K562 (cell line): ENCODE results near the gene VPS16. TPM values are rescaled to one million over a fixed set of nuclear protein-coding genes. Genes with fewer than 3 reads are reported as not detected.

ENCODE experiments used
- CBFB ChIP-seq: sonication (generic); formaldehyde crosslinking; IDR thresholded peaks from 2 replicates; pipeline ENCODE4 v1.4.0; 2020; ENCODE audit warnings: mild to moderate bottlenecking, missing genetic modification reagents
- CHCHD3 ChIP-seq: fragments of 250-450 bp; sonication (Bioruptor Pico); IDR thresholded peaks from 2 replicates; pipeline ENCODE4 v2.1.2; 2022; ENCODE audit warnings: mild to moderate bottlenecking
- CSDE1 ChIP-seq, 2 experiments: fragments of 450-650 bp; IDR thresholded peaks; 2 replicates each; pipeline ENCODE4 v1.6.1; 2016; ENCODE audit warnings: mild to moderate bottlenecking in 1 of 2
- E2F5 ChIP-seq: sonication (generic); formaldehyde crosslinking; IDR thresholded peaks from 2 replicates; pipeline ENCODE4 v1.8.0; 2022; ENCODE audit warnings: mild to moderate bottlenecking, missing genetic modification reagents
- GATA2 ChIP-seq: sonication (generic); formaldehyde crosslinking; IDR thresholded peaks from 2 replicates; pipeline ENCODE4 v1.4.0; 2020; ENCODE audit warnings: mild to moderate bottlenecking, missing genetic modification reagents
- NR2C1 ChIP-seq, 2 experiments: fragments of 450-650 bp; IDR thresholded peaks; 2 replicates each; pipeline ENCODE4 v1.6.1; 2017; ENCODE audit warnings: mild to moderate bottlenecking in 2 of 2, antibody characterized with exemption in 1 of 2, inconsistent platforms in 1 of 2, missing compliant biosample characterization in 1 of 2, missing genetic modification characterization in 1 of 2
- SNAPC5 ChIP-seq: fragments of 250-450 bp; sonication (Bioruptor Pico); IDR thresholded peaks from 2 replicates; pipeline ENCODE4 v1.8.0; 2021; ENCODE audit warnings: moderate library complexity, mild to moderate bottlenecking, inconsistent platforms
- SUPT5H ChIP-seq: fragments of 450-650 bp; IDR thresholded peaks from 2 replicates; pipeline ENCODE4 v1.6.1; 2016
- XRCC5 ChIP-seq: fragments of 200-400 bp; formaldehyde crosslinking; IDR thresholded peaks from 2 replicates; pipeline ENCODE4 v1.6.1; 2017; ENCODE audit warnings: low read depth, mild to moderate bottlenecking, low read length
- polyA plus RNA-seq, 8 experiments: library from polyadenylated mRNA; depleted of rRNA in 4 of 8; stranded (reverse) in 5 of 8; unstranded in 3 of 8; fragments of >200 nt; fragmentation: Nextera tagmentation in 2 of 8; fragmentation: Illumina TruSeq in 1 of 8; extraction: Ambion mirVana in 2 of 8; extraction: Trizol in 1 of 8; gene quantifications; 2 replicates each; pipeline versions ENCODE4 v1.2.1 to v1.2.3, GENCODE V29; 2011 to 2014; ENCODE audit warnings: inconsistent platforms in 1 of 8, missing spikeins in 1 of 8
- total RNA-seq, 7 experiments: library from RNA; depleted of rRNA in 6 of 7; stranded (reverse); fragments of >200 nt in 6 of 7; fragmentation: Illumina TruSeq in 2 of 7; extraction: Trizol in 2 of 7; gene quantifications; 2 replicates each; pipeline versions ENCODE4 v1.2.1 to v1.2.3, GENCODE V29; 2011 to 2021; ENCODE audit warnings: low replicate concordance in 1 of 7
- TF ChIP-seq, protein P1 (sequence below): fragments of 250-450 bp; sonication (Bioruptor Pico); IDR thresholded peaks from 2 replicates; pipeline ENCODE4 v1.5.0; 2020; ENCODE audit warnings: mild to moderate bottlenecking, borderline replicate concordance
- TF ChIP-seq, protein P2 (sequence below): fragments of 450-650 bp; conservative IDR thresholded peaks from 2 replicates; pipeline ENCODE4 v1.6.1; 2016; ENCODE audit warnings: missing genetic modification characterization, low read depth, mild to moderate bottlenecking, control low read depth, missing compliant biosample characterization
- TF ChIP-seq, protein P3 (sequence below): sonication (generic); formaldehyde crosslinking; IDR thresholded peaks from 2 replicates; pipeline ENCODE4 v1.8.1; 2023; ENCODE audit warnings: mild to moderate bottlenecking, missing genetic modification reagents, moderate library complexity

Gene VPS16
- total and polyA plus RNA-seq, 9 of the 15 experiments (the other 6 are each of a cell fraction or from before 2014, with no cell fraction given) = 6.8 to 24.7 (median 14.0) TPM

DNA sequence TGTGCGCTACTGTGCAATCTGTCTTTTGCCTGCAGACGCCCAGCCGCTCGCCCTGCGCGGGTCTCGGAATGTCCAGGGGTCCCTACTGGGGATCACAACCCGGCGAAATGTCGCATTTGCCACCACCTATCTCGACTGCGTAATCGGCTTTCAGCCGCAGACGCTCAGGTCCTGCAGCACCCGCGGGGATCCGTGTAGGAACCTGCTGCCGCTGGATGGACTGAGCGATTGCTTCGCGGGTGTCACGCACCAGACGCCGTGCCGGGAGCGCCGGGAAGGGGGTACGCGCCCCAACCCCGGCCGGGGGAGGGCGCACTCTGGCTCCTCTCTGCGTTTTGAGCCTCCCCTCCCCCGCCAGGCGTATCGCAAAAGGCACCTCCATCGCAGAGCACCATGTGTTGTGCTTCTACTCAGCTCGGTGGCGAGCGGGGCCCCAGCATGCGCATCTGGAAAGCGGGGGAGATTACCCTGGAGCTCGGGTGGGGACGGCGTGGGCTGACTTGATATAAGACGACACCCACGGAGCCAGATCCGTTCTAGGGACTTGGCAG, 32.0 kb downstream of the VPS16 start (continued):
- TF ChIP-seq, protein P1, sequence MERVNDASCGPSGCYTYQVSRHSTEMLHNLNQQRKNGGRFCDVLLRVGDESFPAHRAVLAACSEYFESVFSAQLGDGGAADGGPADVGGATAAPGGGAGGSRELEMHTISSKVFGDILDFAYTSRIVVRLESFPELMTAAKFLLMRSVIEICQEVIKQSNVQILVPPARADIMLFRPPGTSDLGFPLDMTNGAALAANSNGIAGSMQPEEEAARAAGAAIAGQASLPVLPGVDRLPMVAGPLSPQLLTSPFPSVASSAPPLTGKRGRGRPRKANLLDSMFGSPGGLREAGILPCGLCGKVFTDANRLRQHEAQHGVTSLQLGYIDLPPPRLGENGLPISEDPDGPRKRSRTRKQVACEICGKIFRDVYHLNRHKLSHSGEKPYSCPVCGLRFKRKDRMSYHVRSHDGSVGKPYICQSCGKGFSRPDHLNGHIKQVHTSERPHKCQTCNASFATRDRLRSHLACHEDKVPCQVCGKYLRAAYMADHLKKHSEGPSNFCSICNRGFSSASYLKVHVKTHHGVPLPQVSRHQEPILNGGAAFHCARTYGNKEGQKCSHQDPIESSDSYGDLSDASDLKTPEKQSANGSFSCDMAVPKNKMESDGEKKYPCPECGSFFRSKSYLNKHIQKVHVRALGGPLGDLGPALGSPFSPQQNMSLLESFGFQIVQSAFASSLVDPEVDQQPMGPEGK (CRISPR knock-in tag) = no peak
- TF ChIP-seq CSDE1 (IDR thresholded peaks at IDR 0.05) (no peak), GATA2 (no peak; the same call in 1 of the 2 replicates), CBFB (no peak), SNAPC5 (CRISPR knock-in tag) (no peak), E2F5 (no peak), CHCHD3 (CRISPR knock-in tag) (no peak), XRCC5 (no peak), SUPT5H (no peak), NR2C1 (IDR thresholded peaks at IDR 0.05) (no peak), NR2C1 (tag; IDR thresholded peaks at IDR 0.05) (no peak)
- TF ChIP-seq, protein P2, sequence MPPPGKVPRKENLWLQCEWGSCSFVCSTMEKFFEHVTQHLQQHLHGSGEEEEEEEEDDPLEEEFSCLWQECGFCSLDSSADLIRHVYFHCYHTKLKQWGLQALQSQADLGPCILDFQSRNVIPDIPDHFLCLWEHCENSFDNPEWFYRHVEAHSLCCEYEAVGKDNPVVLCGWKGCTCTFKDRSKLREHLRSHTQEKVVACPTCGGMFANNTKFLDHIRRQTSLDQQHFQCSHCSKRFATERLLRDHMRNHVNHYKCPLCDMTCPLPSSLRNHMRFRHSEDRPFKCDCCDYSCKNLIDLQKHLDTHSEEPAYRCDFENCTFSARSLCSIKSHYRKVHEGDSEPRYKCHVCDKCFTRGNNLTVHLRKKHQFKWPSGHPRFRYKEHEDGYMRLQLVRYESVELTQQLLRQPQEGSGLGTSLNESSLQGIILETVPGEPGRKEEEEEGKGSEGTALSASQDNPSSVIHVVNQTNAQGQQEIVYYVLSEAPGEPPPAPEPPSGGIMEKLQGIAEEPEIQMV (tag) = no peak
- TF ChIP-seq, protein P3, sequence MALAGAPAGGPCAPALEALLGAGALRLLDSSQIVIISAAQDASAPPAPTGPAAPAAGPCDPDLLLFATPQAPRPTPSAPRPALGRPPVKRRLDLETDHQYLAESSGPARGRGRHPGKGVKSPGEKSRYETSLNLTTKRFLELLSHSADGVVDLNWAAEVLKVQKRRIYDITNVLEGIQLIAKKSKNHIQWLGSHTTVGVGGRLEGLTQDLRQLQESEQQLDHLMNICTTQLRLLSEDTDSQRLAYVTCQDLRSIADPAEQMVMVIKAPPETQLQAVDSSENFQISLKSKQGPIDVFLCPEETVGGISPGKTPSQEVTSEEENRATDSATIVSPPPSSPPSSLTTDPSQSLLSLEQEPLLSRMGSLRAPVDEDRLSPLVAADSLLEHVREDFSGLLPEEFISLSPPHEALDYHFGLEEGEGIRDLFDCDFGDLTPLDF = no peak
